ENCODE measurements around the gene UIMC1. TPM values are rescaled to one million over a fixed set of nuclear protein-coding genes. Genes with fewer than 3 reads are reported as not detected.
A peak's percentile ranks its signal among the peaks of the same experiment; 100 is the strongest.
"Not testable (repeated sequence)": the region's sequence is repeated elsewhere in the genome, so short reads cannot be mapped to it uniquely, and the experiment has no call there.

UIMC1 gene
- total and polyA plus RNA-seq, 5 donors from 2014 or later = 18.0 to 80.7 (median 22.9) TPM

GRCh38 chr5:176983112-176983511, 23.5 kb downstream of the UIMC1 start:
- H3K36me3 Mint-ChIP-seq = peaks cover 17% of the 10 kb centered on the region

GRCh38 chr5:176980818-176981217, 25.8 kb downstream of the UIMC1 start:
- Mint-ChIP-seq H3K27me3 (no peaks in the 10 kb centered on the region), H3K36me3 (peaks cover 17% of the 10 kb centered on the region), H3K27ac (no peak overlapping the region), H3K4me1 (peaks cover 9 to 37% (median 22%) of the 10 kb centered on the region in 4 donors), H3K9me3 (peaks cover 0 to 1% (median 0%) of the 10 kb centered on the region in 7 donors), H3K4me3 (no peak overlapping the region)
- H3K9me3 ChIP-seq (ENCODE audit: control insufficient read depth in 2 of 2, low read length in 2 of 2) = no peaks in the 10 kb centered on the region
- no peak for ATAC-seq (ENCODE audit: low read depth in 2 of 2)
- H3K4me3 ChIP-seq (ENCODE audit: low read depth, low read length) = no peak overlapping the region
- H3K27me3 ChIP-seq (ENCODE audit: control insufficient read depth, insufficient read depth, low read length) = no peaks in the 10 kb centered on the region
- no peak for DNase-seq
- peaks cover 8% of the 10 kb centered on the region for H3K4me1 ChIP-seq (ENCODE audit: control insufficient read depth, insufficient read depth, low read length, poor library complexity, severe bottlenecking)
- H3K36me3 ChIP-seq (ENCODE audit: control insufficient read depth, insufficient read depth, low read length) = peaks cover 33% of the 10 kb centered on the region
- H3K27ac ChIP-seq (ENCODE audit: insufficient read depth, low read length, poor library complexity, severe bottlenecking) = no peak overlapping the region

More at GRCh38 chr5:176983112-176983511, 23.5 kb downstream of the UIMC1 start:
- not testable (repeated sequence) for ATAC-seq (ENCODE audit: low read depth in 2 of 2); H3K27ac ChIP-seq (ENCODE audit: insufficient read depth, low read length, poor library complexity, severe bottlenecking); H3K4me3 ChIP-seq (ENCODE audit: low read depth, low read length); H3K4me3 Mint-ChIP-seq; H3K9me3 ChIP-seq (ENCODE audit: control insufficient read depth in 2 of 2, low read length in 2 of 2); H3K9me3 Mint-ChIP-seq; H3K27me3 ChIP-seq (ENCODE audit: control insufficient read depth, insufficient read depth, low read length); DNase-seq; H3K27me3 Mint-ChIP-seq; H3K27ac Mint-ChIP-seq
- H3K4me1 Mint-ChIP-seq = peaks cover 21 to 53% (median 28%) of the 10 kb centered on the region in 4 donors
- Histone ChIP-seq H3K36me3 (ENCODE audit: control insufficient read depth, insufficient read depth, low read length) (peaks cover 28% of the 10 kb centered on the region), H3K4me1 (ENCODE audit: control insufficient read depth, insufficient read depth, low read length, poor library complexity, severe bottlenecking) (peaks cover 25% of the 10 kb centered on the region)

GRCh38 chr5:176979669-176980068, 26.9 kb downstream of the UIMC1 start:
- Histone ChIP-seq H3K4me1 (ENCODE audit: control insufficient read depth, insufficient read depth, low read length, poor library complexity, severe bottlenecking) (no peaks in the 10 kb centered on the region), H3K27me3 (ENCODE audit: control insufficient read depth, insufficient read depth, low read length) (no peaks in the 10 kb centered on the region), H3K27ac (ENCODE audit: insufficient read depth, low read length, poor library complexity, severe bottlenecking) (no peak overlapping the region), H3K36me3 (ENCODE audit: control insufficient read depth, insufficient read depth, low read length) (peaks cover 38% of the 10 kb centered on the region), H3K4me3 (ENCODE audit: low read depth, low read length) (no peak overlapping the region), H3K9me3 (ENCODE audit: control insufficient read depth in 2 of 2, low read length in 2 of 2) (no peaks in the 10 kb centered on the region)
- H3K9me3 Mint-ChIP-seq = peaks cover 0 to 1% (median 0%) of the 10 kb centered on the region in 7 donors
- H3K4me1 Mint-ChIP-seq = peaks cover 4 to 29% (median 21%) of the 10 kb centered on the region in 4 donors
- no peaks in the 10 kb centered on the region for H3K27me3 Mint-ChIP-seq
- ATAC-seq (ENCODE audit: low read depth in 2 of 2) (no peak), DNase-seq (no peak)
- no peak overlapping the region for H3K27ac Mint-ChIP-seq
- peak overlapping the region in 1 of 4 donors; percentile 7 for H3K4me3 Mint-ChIP-seq
- H3K36me3 Mint-ChIP-seq = peaks cover 24% of the 10 kb centered on the region

GRCh38 chr5:176965633-176966032, 40.9 kb downstream of the UIMC1 start:
- Histone ChIP-seq H3K27me3 (ENCODE audit: control insufficient read depth, insufficient read depth, low read length) (no peaks in the 10 kb centered on the region), H3K9me3 (ENCODE audit: control insufficient read depth in 2 of 2, low read length in 2 of 2) (no peaks in the 10 kb centered on the region), H3K36me3 (ENCODE audit: control insufficient read depth, insufficient read depth, low read length) (peaks cover 39% of the 10 kb centered on the region), H3K4me3 (ENCODE audit: low read depth, low read length) (no peak overlapping the region), H3K4me1 (ENCODE audit: control insufficient read depth, insufficient read depth, low read length, poor library complexity, severe bottlenecking) (no peaks in the 10 kb centered on the region), H3K27ac (ENCODE audit: insufficient read depth, low read length, poor library complexity, severe bottlenecking) (no peak overlapping the region)
- Mint-ChIP-seq H3K27ac (peak overlapping the region in 1 of 3 donors; percentile 45), H3K9me3 (no peaks in the 10 kb centered on the region), H3K4me1 (peaks cover 5 to 20% (median 5%) of the 10 kb centered on the region in 4 donors), H3K36me3 (peaks cover 37% of the 10 kb centered on the region), H3K4me3 (no peak overlapping the region), H3K27me3 (no peaks in the 10 kb centered on the region)
- no peak for DNase-seq
- no peak for ATAC-seq (ENCODE audit: low read depth in 2 of 2)

- peak overlapping the region in 1 of 3 donors; percentile 30 for H3K27ac Mint-ChIP-seq
- no peaks in the 10 kb centered on the region for H3K27me3 ChIP-seq (ENCODE audit: control insufficient read depth, insufficient read depth, low read length)
- H3K36me3 Mint-ChIP-seq = peaks cover 19% of the 10 kb centered on the region
- no peaks in the 10 kb centered on the region for H3K27me3 Mint-ChIP-seq
- H3K4me1 Mint-ChIP-seq = peaks cover 6 to 22% (median 12%) of the 10 kb centered on the region in 4 donors
- peaks cover 0 to 2% (median 0%) of the 10 kb centered on the region in 7 donors for H3K9me3 Mint-ChIP-seq
- no peaks in the 10 kb centered on the region for H3K4me1 ChIP-seq (ENCODE audit: control insufficient read depth, insufficient read depth, low read length, poor library complexity, severe bottlenecking)
- peaks cover 29% of the 10 kb centered on the region for H3K36me3 ChIP-seq (ENCODE audit: control insufficient read depth, insufficient read depth, low read length)
- H3K4me3 Mint-ChIP-seq = peak overlapping the region in 1 of 4 donors; percentile 73
- ATAC-seq (ENCODE audit: low read depth in 2 of 2) (peak in 1 of 2 donors; percentile 45), DNase-seq (peak in 2 of 3 donors; percentile 50 to 68)
- no peak overlapping the region for H3K27ac ChIP-seq (ENCODE audit: insufficient read depth, low read length, poor library complexity, severe bottlenecking)
- H3K4me3 ChIP-seq (ENCODE audit: low read depth, low read length) = no peak overlapping the region
- no peaks in the 10 kb centered on the region for H3K9me3 ChIP-seq (ENCODE audit: control insufficient read depth in 2 of 2, low read length in 2 of 2)
Measured at GRCh38 chr5:176959051-176959450, 47.5 kb downstream of the UIMC1 start.

GRCh38 chr5:176956756-176957155, 49.8 kb downstream of the UIMC1 start:
- Histone ChIP-seq H3K9me3 (ENCODE audit: control insufficient read depth in 2 of 2, low read length in 2 of 2) (no peaks in the 10 kb centered on the region), H3K36me3 (ENCODE audit: control insufficient read depth, insufficient read depth, low read length) (peaks cover 45% of the 10 kb centered on the region), H3K27ac (ENCODE audit: insufficient read depth, low read length, poor library complexity, severe bottlenecking) (no peak overlapping the region), H3K27me3 (ENCODE audit: control insufficient read depth, insufficient read depth, low read length) (no peaks in the 10 kb centered on the region), H3K4me1 (ENCODE audit: control insufficient read depth, insufficient read depth, low read length, poor library complexity, severe bottlenecking) (no peaks in the 10 kb centered on the region), H3K4me3 (ENCODE audit: low read depth, low read length) (no peak overlapping the region)
- Mint-ChIP-seq H3K27ac (peak overlapping the region in 1 of 3 donors; percentile 53), H3K27me3 (no peaks in the 10 kb centered on the region), H3K36me3 (peaks cover 22% of the 10 kb centered on the region), H3K4me3 (no peak overlapping the region), H3K9me3 (peaks cover 0 to 2% (median 0%) of the 10 kb centered on the region in 7 donors), H3K4me1 (peaks cover 6 to 21% (median 11%) of the 10 kb centered on the region in 4 donors)
- ATAC-seq (ENCODE audit: low read depth in 2 of 2) (no peak), DNase-seq (no peak)

DNA sequence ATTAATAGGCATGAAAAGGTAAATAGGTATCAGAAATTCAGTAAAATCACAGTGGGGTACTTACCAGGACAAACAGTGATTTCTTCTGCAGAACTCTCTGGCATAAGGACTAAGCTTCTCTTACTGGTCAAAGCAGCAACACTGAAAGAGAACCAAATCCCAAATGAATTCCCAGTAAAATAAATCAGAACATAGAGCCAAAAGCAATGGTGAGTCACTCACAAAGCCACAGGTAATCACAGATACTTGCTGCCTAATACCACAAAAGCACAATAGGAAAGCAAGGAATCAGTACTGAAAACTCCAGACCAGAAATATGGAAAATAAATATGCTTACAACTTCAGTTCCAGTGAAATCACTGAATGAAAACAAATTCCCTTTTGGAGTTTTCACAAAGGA, 50.7 kb downstream of the UIMC1 start:
- H3K36me3 Mint-ChIP-seq = peaks cover 27% of the 10 kb centered on the region
- Histone ChIP-seq H3K27me3 (ENCODE audit: control insufficient read depth, insufficient read depth, low read length) (no peaks in the 10 kb centered on the region), H3K4me1 (ENCODE audit: control insufficient read depth, insufficient read depth, low read length, poor library complexity, severe bottlenecking) (no peaks in the 10 kb centered on the region), H3K4me3 (ENCODE audit: low read depth, low read length) (no peak overlapping the region), H3K27ac (ENCODE audit: insufficient read depth, low read length, poor library complexity, severe bottlenecking) (no peak overlapping the region), H3K9me3 (ENCODE audit: control insufficient read depth in 2 of 2, low read length in 2 of 2) (no peaks in the 10 kb centered on the region), H3K36me3 (ENCODE audit: control insufficient read depth, insufficient read depth, low read length) (peaks cover 51% of the 10 kb centered on the region)
- H3K4me1 Mint-ChIP-seq = peaks cover 6 to 29% (median 11%) of the 10 kb centered on the region in 4 donors
- H3K4me3 Mint-ChIP-seq = no peak overlapping the region
- peaks cover 0 to 2% (median 0%) of the 10 kb centered on the region in 7 donors for H3K9me3 Mint-ChIP-seq
- H3K27ac Mint-ChIP-seq = no peak overlapping the region
- ATAC-seq (ENCODE audit: low read depth in 2 of 2) (no peak), DNase-seq (no peak)
- H3K27me3 Mint-ChIP-seq = no peaks in the 10 kb centered on the region

DNA sequence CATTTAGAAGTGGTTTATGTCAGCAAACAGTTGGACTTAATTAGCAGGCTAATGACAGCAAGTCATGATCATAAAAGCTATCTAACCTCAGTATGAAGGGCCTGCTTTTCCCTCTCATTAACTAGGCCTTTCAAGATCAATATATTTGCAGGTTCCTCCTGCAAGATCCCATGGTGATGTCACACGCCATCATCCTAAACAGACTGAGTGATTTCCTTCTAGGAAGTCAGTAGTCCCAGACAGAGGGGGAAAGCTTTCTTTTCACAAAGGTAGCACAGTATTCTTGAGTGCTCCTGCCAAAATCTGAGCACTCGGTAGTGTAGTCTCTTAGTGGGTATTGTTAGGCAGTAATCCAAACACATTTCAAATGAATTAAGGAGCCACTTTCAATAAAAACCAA, 52.5 kb downstream of the UIMC1 start:
- no peaks in the 10 kb centered on the region for H3K27me3 Mint-ChIP-seq
- H3K4me1 Mint-ChIP-seq = peaks cover 6 to 26% (median 7%) of the 10 kb centered on the region in 4 donors
- H3K4me3 Mint-ChIP-seq = no peak overlapping the region
- H3K27ac Mint-ChIP-seq = no peak overlapping the region
- no peaks in the 10 kb centered on the region for H3K9me3 ChIP-seq (ENCODE audit: control insufficient read depth in 2 of 2, low read length in 2 of 2)
- no peaks in the 10 kb centered on the region for H3K27me3 ChIP-seq (ENCODE audit: control insufficient read depth, insufficient read depth, low read length)
- H3K9me3 Mint-ChIP-seq = no peaks in the 10 kb centered on the region
- H3K36me3 Mint-ChIP-seq = peaks cover 29% of the 10 kb centered on the region
- H3K4me3 ChIP-seq (ENCODE audit: low read depth, low read length) = no peak overlapping the region
- no peaks in the 10 kb centered on the region for H3K4me1 ChIP-seq (ENCODE audit: control insufficient read depth, insufficient read depth, low read length, poor library complexity, severe bottlenecking)
- H3K27ac ChIP-seq (ENCODE audit: insufficient read depth, low read length, poor library complexity, severe bottlenecking) = no peak overlapping the region
- DNase-seq (no peak), ATAC-seq (ENCODE audit: low read depth in 2 of 2) (no peak)
- H3K36me3 ChIP-seq (ENCODE audit: control insufficient read depth, insufficient read depth, low read length) = peaks cover 66% of the 10 kb centered on the region
